SKM-1 (cell line): ENCODE measurements around the gene HLA-DQA1.
"Not testable (repeated sequence)": the region's sequence is repeated elsewhere in the genome, so short reads cannot be mapped to it uniquely, and the experiment has no call there.

Source experiments
- DNase-seq: peaks from one replicate; lab custom pipeline; 2025; ENCODE audit not compliant: unreplicated experiment; lab: John Stamatoyannopoulos, UW

Gene HLA-DQA1

DNA sequence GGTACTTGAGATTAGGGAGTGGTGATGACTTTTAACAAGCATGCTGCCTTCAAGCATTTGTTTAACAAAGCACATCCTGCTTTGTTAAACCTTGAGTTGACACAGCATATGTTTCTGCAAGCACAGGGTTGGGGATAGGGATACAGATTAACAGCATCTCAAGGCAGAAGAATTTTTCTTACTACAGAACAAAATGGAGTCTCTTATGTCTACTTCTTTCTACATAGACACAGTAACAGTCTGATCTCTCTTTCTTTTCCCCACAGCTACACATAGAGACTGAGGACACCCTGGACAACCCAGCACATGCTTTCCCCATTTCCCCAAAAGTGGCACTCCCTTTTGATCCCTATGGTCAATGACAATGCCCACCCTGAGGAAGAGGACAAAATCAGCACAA is 20.6 kb downstream of the HLA-DQA1 start:
- DNase-seq = not testable (repeated sequence)

GRCh38 chr6:32658268-32658897 is 21.2 kb downstream of the HLA-DQA1 start:
- DNase-seq = no peak

GRCh38 chr6:32659856-32660595 is 22.8 kb downstream of the HLA-DQA1 start:
- DNase-seq = no peak

- no peak for DNase-seq
Observed at GRCh38 chr6:32662099-32662498, 24.9 kb downstream of the HLA-DQA1 start.

DNA sequence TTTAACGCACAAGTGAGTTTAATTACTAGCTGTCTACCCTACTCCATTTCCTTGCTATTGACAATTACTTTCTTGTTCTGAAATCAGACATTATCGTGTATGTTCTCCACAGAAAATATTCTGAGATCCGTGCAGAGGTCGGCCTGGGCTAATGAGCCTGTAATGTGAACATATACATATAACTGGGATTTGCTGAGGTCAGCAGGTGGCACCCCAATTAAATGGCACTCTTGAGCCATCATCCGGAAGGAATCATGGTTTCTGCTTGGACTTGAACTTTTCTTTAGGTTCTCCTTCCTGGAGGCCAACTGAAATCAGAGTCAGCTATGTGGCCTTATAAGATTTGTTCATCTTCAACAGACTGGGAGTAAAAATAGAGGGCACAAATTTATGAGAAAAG is 25.6 kb downstream of the HLA-DQA1 start:
- no peak for DNase-seq

GRCh38 chr6:32664354-32664753 is 27.1 kb downstream of the HLA-DQA1 start:
- no peak for DNase-seq

GRCh38 chr6:32664827-32665362 is 27.7 kb downstream of the HLA-DQA1 start:
- no peak for DNase-seq

GRCh38 chr6:32665661-32666060 is 28.5 kb downstream of the HLA-DQA1 start:
- no peak for DNase-seq

DNA sequence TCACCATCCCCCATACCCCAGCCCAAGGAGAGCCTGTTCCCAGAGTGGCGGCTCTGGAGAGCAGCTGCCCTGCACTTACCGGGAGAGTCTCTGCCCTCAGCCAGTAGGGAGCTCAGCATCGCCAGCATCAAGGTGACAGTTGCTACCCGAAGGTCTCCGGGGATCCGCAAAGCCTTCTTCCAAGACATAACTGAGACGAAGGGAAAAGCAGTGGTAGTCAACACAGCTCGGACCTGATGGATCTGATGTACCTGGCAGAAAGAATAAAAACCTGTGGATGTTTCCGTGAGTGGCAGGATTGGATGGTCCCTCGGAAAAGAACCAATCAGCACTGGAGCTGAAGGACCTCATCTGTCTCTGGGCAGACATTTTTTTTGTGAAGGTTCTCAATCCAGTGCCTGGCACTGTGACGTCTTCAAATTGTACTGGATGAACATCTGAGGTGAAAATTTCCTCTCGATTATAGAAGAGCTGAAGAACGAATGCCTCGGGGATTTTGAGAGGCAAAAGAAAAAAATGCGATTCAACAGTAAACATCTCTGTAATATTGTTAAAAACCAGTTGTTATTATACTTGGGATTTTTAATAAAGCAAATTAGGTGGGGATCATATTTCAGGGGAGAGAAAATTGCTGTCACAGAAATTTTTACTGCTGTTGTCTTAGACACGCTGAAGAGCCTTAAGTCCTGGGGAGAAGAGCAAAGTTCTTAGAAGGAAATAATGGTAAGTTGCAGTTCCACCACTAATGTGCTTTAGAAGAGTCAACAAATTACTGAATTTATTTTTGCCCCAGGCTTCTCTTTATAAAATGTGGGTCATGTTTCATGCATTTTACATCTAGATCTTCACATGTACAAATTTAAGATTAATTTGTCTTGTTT is 29.5 kb downstream of the HLA-DQA1 start, which contains the start of gene HLA-DQB1:
TSS of gene HLA-DQB1 (minus strand) at position 238 of the 881 bp plus-strand sequence. CDS start at position 188, 50 bp downstream.
- DNase-seq = no peak

DNA sequence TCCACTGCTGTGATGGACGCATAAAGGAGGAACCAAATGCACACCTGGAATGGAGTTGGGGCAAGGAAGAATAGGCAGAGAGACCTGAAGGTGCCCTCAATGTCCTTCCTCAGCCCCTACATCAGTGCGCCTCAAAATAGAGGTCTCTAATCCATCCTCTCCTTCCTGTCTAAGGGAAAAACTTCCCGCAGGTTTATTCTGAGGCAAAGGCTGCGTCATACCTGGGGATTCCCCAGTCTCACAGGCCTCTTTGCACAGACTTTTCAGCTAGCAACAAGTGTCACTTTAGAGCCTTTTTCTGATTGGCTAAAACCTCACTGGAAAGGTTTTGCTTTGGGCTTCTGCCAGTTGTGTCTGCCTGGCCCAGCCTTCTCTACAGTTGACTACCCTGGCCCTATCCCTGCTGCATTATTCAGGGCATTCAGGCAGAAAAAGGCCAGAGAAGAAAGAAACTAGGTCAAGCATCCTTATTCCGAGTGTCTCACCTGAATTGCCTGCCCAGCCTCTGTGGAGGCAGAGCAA is 31.1 kb downstream of the HLA-DQA1 start:
- DNase-seq = no peak

- DNase-seq = no peak
Observed at GRCh38 chr6:32669240-32669639, 32.0 kb downstream of the HLA-DQA1 start.

DNA sequence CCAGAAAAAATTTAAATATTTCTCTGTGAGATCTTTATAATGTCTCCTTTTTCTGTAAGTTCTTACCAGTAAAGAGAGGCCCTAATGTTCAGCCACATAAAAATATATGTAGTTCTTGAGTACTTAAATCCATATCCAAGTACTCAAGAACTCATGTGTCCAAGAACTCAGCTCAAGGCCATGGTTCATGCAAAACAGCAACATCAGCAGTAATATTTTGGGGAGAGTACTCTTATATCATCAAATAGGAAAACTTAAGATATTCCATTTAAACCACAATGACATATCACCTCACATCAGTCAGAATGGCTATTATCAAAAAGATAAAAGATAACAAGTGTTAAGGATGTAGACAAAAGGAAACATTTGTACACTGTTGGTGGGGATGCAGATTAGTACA is 32.7 kb downstream of the HLA-DQA1 start:
- no peak for DNase-seq

GRCh38 chr6:32671908-32672307 is 34.7 kb downstream of the HLA-DQA1 start:
- DNase-seq = not testable (repeated sequence)

DNA sequence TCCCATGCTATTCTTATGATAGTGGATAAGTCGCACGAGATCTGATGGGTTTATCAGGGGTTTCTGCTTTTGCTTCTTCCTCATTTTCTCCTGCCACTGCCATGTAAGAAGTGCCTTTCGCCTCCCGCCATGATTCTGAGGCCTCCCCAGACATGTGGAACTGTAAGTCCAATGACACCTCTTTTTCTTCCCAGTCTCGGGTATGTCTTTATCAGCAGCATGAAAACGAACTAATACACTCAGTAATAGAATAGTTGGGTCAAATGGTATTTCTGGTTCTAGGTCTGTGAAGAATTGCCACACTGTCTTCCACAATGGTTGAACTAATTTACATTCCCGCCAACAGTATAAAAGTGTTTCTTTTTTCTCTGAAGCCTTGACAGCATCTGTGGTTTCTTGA is 36.9 kb downstream of the HLA-DQA1 start:
- DNase-seq = not testable (repeated sequence)

GRCh38 chr6:32679492-32679891 is 42.3 kb downstream of the HLA-DQA1 start:
- no peak for DNase-seq

GRCh38 chr6:32680055-32680454 is 42.8 kb downstream of the HLA-DQA1 start:
- DNase-seq = no peak

DNA sequence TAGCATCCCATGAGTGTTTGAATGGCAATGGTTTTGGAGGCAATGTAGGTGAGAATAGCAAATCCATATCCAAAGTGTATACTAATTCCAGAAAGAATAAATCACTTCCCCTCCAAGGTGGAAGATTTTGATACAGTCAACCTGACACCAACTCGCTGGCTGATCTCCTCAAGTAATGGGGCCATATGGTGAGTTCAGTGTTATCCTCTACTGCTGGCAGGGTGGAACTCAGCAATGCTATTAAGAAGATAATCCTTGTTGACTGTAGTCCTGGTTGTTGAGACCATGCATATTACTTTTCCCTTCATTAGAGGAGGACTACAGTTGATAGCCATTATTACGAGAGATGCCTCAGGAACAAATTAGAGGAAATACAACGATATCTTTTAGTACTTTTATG is 47.0 kb downstream of the HLA-DQA1 start:
- no peak for DNase-seq

GRCh38 chr6:32685603-32686002 is 48.4 kb downstream of the HLA-DQA1 start:
- DNase-seq = no peak

DNA sequence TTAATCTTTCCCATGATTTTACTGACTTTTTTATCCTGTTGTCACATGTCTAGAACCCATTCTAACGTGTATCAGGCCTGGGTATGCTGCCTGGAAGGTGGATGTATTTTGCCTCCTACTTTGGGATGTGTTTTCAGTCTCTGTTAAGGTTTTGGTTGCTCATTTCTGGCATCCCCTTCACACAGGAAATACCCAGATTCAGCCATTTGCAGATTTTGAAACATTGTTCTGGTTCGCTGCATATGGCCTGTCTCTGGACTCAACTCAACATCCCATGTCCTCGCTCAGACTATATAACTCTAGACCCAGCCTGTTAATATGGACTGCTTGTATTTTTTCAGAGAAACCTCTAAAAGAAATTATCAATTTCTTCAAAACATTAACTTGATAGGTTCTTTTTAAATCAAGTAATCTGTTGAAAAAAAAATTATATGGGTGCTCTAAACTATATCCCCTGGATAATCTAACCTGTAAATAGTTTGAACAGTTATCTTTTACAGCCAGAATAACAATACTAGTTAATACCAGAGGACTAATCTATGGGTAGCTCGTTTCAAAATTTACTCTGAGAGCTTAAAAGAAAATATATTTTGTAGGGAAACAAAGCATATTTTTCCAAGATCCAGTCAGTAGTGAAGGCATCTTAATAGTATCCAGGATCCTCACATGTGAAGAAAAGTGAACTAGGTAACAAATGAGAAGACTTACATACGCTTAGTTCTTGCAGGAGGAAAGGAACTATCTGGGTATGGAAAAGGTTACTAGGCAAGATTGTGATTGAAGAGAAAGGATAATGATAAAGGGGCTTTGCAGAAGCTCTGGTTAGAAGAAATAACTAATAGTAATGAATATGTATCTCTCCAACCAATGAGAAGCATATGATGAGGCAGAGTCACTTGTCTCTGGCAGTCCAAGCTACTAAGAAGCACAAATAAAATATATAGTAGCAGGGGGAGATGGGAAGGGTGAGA is 52.6 kb downstream of the HLA-DQA1 start:
- DNase-seq = no peak

- DNase-seq = no peak
Observed at GRCh38 chr6:32692019-32692418, 54.8 kb downstream of the HLA-DQA1 start.
